ENCODE results near the gene ACVRL1.
"Not testable (repeated sequence)": the region's sequence is repeated elsewhere in the genome, so short reads cannot be mapped to it uniquely, and the experiment has no call there.

Gene ACVRL1

GRCh38 chr12:51874000-51874399 lies 33.3 kb upstream of the ACVRL1 start:
- DNase-seq (ENCODE audit: low read depth), result no peak

GRCh38 chr12:51874486-51874885 lies 32.8 kb upstream of the ACVRL1 start:
- DNase-seq (ENCODE audit: low read depth), result no peak

- DNase-seq (ENCODE audit: low read depth), result no peak
Measured at GRCh38 chr12:51879102-51879501, 28.2 kb upstream of the ACVRL1 start.

- no peak for DNase-seq (ENCODE audit: low read depth)
Measured at GRCh38 chr12:51883295-51883694, 24.0 kb upstream of the ACVRL1 start.

- DNase-seq (ENCODE audit: low read depth), result no peak
Measured at GRCh38 chr12:51883998-51884675, 23.2 kb upstream of the ACVRL1 start.

- no peak for DNase-seq (ENCODE audit: low read depth)
Measured at GRCh38 chr12:51884676-51885229, 22.6 kb upstream of the ACVRL1 start.

- not testable (repeated sequence) for DNase-seq (ENCODE audit: low read depth)
Measured at GRCh38 chr12:51885294-51886020, 21.8 kb upstream of the ACVRL1 start.

GRCh38 chr12:51886021-51886710 lies 21.1 kb upstream of the ACVRL1 start:
- peak; percentile 51 for DNase-seq (ENCODE audit: low read depth)

GRCh38 chr12:51887476-51888315 lies 19.6 kb upstream of the ACVRL1 start, which contains the start of gene ANKRD33:
ANKRD33 (plus strand) TSS chr12:51888103; CDS start chr12:51888187, 84 bp downstream.
- no peak for DNase-seq (ENCODE audit: low read depth)

GRCh38 chr12:51888316-51889215 lies 18.7 kb upstream of the ACVRL1 start:
- no peak for DNase-seq (ENCODE audit: low read depth)

GRCh38 chr12:51889216-51890132 lies 17.8 kb upstream of the ACVRL1 start:
- no peak for DNase-seq (ENCODE audit: low read depth)

- DNase-seq (ENCODE audit: low read depth), result no peak
Measured at GRCh38 chr12:51890133-51890464, 17.2 kb upstream of the ACVRL1 start.

GRCh38 chr12:51890511-51891171 lies 16.7 kb upstream of the ACVRL1 start:
- no peak for DNase-seq (ENCODE audit: low read depth)

GRCh38 chr12:51891843-51892242 lies 15.5 kb upstream of the ACVRL1 start:
- no peak for DNase-seq (ENCODE audit: low read depth)

- no peak for DNase-seq (ENCODE audit: low read depth)
Measured at GRCh38 chr12:51893786-51894185, 13.5 kb upstream of the ACVRL1 start.

GRCh38 chr12:51895378-51896135 lies 11.7 kb upstream of the ACVRL1 start:
- no peak for DNase-seq (ENCODE audit: low read depth)

- no peak for DNase-seq (ENCODE audit: low read depth)
Measured at GRCh38 chr12:51896236-51896635, 11.1 kb upstream of the ACVRL1 start.

- no peak for DNase-seq (ENCODE audit: low read depth)
Measured at GRCh38 chr12:51897181-51897580, 10.1 kb upstream of the ACVRL1 start.
